ENCODE measurements around the gene BICRAL. TPM values are rescaled to one million over a fixed set of nuclear protein-coding genes. Genes with fewer than 3 reads are reported as not detected.

Gene BICRAL
- total RNA-seq, 2 donors from 2014 or later, result 9.6 to 14.1 TPM

DNA sequence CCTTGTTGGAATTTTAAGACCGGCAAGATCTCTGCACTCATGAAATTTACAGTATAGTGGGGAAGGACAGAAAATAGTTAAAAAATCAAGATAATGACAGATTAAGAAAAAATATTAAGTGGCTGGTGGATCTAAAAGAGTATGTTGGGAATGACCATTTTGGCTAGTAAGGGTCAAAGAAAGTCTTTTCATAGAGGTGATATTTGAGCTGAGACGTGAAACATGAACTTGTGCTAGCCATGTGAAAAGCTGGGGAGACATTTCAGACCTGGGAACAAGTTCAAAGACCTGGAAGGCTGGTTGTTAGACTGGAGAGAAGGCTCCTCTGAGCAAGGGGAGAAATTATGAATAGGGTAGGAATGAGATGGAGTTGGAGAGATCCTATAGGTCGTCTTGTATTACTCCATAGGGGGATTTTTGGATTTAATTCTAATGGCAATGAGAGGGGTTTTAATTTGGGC, 4.7 kb downstream of the BICRAL start:
- no peaks in the 10 kb centered on the region for H3K9me3 ChIP-seq
- H3K36me3 ChIP-seq, result no peaks in the 10 kb centered on the region
- H3K4me1 ChIP-seq, result peaks cover 0 to 62% of the 10 kb centered on the region in 2 donors
- TF ChIP-seq, protein P1, sequence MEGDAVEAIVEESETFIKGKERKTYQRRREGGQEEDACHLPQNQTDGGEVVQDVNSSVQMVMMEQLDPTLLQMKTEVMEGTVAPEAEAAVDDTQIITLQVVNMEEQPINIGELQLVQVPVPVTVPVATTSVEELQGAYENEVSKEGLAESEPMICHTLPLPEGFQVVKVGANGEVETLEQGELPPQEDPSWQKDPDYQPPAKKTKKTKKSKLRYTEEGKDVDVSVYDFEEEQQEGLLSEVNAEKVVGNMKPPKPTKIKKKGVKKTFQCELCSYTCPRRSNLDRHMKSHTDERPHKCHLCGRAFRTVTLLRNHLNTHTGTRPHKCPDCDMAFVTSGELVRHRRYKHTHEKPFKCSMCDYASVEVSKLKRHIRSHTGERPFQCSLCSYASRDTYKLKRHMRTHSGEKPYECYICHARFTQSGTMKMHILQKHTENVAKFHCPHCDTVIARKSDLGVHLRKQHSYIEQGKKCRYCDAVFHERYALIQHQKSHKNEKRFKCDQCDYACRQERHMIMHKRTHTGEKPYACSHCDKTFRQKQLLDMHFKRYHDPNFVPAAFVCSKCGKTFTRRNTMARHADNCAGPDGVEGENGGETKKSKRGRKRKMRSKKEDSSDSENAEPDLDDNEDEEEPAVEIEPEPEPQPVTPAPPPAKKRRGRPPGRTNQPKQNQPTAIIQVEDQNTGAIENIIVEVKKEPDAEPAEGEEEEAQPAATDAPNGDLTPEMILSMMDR (IDR thresholded peaks at IDR 0.05), result no peak
- no peaks in the 10 kb centered on the region for H3K27me3 ChIP-seq
- peak overlapping the region; percentile 99 for H3K27ac ChIP-seq
- DNase-seq (ENCODE audit: low spot score), result no peak
- no peak overlapping the region for H3K4me3 ChIP-seq

DNA sequence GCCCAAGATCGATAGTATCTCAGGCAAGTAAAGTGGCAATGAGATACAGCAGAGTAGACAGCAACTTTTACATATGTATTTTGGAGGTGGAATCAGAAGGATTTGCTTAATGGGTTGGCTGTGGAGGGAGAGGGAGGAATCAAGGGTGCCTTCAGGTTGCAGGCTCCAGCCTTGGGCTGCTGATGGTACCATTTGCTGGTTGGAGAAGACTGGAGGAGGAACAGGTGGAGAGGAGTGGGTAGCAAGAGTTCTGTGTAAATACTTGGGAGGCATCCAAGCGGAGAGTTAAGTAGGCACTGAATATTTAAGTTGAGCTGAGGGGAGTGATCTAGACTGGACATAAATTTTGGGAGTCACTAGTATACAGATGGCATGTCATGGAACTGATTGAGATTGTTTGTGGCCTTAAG, 5.2 kb downstream of the BICRAL start:
- Histone ChIP-seq H3K27me3 (no peaks in the 10 kb centered on the region), H3K9me3 (no peaks in the 10 kb centered on the region), H3K4me3 (no peak overlapping the region), H3K36me3 (no peaks in the 10 kb centered on the region), H3K27ac (peak overlapping the region; percentile 10 to 99), H3K4me1 (peaks cover 0 to 62% of the 10 kb centered on the region in 2 donors)
- no peak for DNase-seq (ENCODE audit: low spot score)
- TF ChIP-seq, protein P1 (IDR thresholded peaks at IDR 0.05), result no peak

DNA sequence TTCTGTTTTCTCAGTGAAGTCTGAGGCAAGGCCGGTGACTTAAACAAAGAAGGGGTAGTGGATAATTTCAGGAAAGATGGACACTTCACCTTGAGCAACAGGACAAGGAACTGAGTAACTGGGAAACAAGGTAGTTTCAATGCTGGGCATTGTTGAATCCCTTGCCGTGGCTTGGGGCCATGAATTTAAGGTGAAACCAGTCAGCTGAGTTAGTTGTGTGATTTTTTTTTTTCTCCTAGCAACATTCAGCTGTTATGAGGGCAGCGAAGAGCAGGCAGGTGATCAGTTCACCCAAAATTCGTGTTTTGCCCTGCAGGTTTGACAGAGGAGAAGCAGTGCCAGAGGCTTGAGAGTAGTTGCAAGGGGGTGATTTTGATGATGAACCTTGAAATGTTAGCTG, 6.8 kb downstream of the BICRAL start:
- no peak overlapping the region for H3K4me3 ChIP-seq
- H3K9me3 ChIP-seq, result no peaks in the 10 kb centered on the region
- TF ChIP-seq, protein P1 (IDR thresholded peaks at IDR 0.05), result no peak
- no peak for DNase-seq (ENCODE audit: low spot score)
- no peaks in the 10 kb centered on the region for H3K36me3 ChIP-seq
- no peak overlapping the region for H3K27ac ChIP-seq
- peaks cover 0 to 62% of the 10 kb centered on the region in 2 donors for H3K4me1 ChIP-seq
- no peaks in the 10 kb centered on the region for H3K27me3 ChIP-seq

DNA sequence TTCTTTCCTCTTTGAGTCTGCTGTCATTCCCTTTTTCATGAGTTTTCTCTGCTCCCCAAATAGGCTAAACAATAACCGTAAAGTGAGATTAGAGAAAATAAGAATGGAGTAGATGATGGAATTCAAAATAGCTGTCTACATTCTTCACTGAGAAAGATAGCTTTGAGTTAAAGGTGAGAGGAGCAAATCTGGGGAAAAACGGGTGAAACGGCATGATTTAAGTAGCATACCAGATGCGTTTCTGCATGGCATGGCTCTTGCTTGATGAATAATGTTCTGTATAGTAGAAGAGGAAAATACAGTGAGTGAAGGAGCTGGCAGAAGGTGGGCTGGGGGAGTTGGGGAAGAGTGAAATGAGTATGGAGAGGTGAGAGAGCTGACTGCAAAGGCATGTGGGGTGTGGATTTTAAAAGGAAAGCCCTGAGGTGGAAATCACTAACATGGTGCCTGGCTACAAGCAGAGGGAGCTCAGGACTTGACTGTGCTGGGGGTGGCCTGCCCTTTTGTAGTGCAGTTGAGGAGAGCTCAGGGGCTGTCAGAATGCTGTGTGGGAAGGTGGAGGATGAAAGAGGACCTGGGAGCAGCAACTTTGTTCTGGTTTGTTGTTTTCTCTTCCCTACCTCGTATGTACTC, 8.8 kb downstream of the BICRAL start:
- Histone ChIP-seq H3K9me3 (no peaks in the 10 kb centered on the region), H3K4me1 (peaks cover 0 to 49% of the 10 kb centered on the region in 2 donors), H3K27ac (peak overlapping the region in 1 of 2 donors; percentile 32), H3K27me3 (no peaks in the 10 kb centered on the region), H3K4me3 (no peak overlapping the region), H3K36me3 (no peaks in the 10 kb centered on the region)
- TF ChIP-seq, protein P1 (IDR thresholded peaks at IDR 0.05), result no peak
- DNase-seq (ENCODE audit: low spot score), result no peak

DNA sequence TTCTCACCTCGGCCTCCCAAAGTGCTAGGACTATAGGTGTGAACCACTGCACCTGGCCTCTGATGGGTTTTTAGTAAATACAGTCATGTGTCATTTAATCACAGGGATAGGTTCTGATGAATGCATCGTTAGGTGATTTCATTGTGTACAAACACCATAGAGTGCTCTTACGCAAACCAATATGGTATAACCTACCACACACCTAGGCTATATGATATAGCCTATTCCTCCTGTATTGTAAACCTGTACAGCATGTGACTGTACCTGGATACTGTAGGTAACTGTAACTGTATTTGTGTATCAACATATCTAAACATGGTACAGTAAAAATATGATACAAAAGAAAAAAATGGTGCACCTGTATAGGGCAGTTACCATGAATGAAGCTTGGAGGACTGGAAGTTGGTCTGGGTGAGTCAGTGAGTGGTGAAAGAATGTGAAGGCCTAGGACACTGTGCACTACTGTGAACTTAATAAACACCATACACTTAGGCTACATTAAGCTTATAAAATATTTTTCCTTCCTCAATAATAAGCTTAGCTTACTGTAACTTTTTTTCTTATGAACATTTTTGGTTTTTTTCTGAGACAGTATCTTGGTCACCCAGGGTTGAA, 10.0 kb downstream of the BICRAL start:
- TF ChIP-seq, protein P1 (IDR thresholded peaks at IDR 0.05), result no peak
- H3K4me1 ChIP-seq, result peaks cover 0 to 38% of the 10 kb centered on the region in 2 donors
- no peaks in the 10 kb centered on the region for H3K36me3 ChIP-seq
- H3K9me3 ChIP-seq, result no peaks in the 10 kb centered on the region
- no peak for DNase-seq (ENCODE audit: low spot score)
- H3K27me3 ChIP-seq, result no peaks in the 10 kb centered on the region
- H3K4me3 ChIP-seq, result no peak overlapping the region
- H3K27ac ChIP-seq, result no peak overlapping the region

Data from right atrium auricular region (tissue), 2 donors.